Measurements from ENCODE around the gene SLC7A6.

The SLC7A6 gene

GRCh38 chr16:68331879-68332410 lies 67.6 kb downstream of the SLC7A6 start:
- DNase-seq (ENCODE audit: low read depth), result peak; percentile 74
- no peak overlapping the region for H3K4me3 ChIP-seq (ENCODE audit: low read depth, low read length)
- no peak for TF ChIP-seq CTCF (conservative IDR thresholded peaks at IDR 0.05; ENCODE audit: low read depth, low read length)

- DNase-seq (ENCODE audit: low read depth), result peak; percentile 90
- no peak for TF ChIP-seq CTCF (conservative IDR thresholded peaks at IDR 0.05; ENCODE audit: low read depth, low read length)
- no peak overlapping the region for H3K4me3 ChIP-seq (ENCODE audit: low read depth, low read length)
Observed at GRCh38 chr16:68332411-68333121, 68.2 kb downstream of the SLC7A6 start.

DNA sequence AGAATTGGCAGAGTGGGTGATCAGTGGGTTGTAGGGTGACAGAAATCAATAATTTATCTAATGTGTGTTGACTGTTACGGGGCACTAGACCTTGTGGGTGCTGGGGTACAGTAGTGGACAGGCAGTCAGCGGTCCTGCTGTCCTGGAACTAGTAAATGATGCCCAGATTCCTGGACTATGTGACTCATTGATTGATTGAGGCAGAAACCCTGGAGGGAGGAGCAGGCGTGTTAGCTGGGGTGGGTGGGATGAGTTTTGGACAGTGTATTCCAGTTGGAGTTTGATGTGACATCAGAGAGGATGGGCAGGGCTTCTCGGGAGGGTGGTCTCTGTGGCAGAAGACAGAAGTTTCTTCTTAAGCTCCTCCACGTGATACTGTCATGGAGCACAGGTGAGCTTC lies 70.8 kb downstream of the SLC7A6 start:
- no peak for TF ChIP-seq CTCF (conservative IDR thresholded peaks at IDR 0.05; ENCODE audit: low read depth, low read length)
- H3K4me3 ChIP-seq (ENCODE audit: low read depth, low read length), result no peak overlapping the region
- DNase-seq (ENCODE audit: low read depth), result no peak

DNA sequence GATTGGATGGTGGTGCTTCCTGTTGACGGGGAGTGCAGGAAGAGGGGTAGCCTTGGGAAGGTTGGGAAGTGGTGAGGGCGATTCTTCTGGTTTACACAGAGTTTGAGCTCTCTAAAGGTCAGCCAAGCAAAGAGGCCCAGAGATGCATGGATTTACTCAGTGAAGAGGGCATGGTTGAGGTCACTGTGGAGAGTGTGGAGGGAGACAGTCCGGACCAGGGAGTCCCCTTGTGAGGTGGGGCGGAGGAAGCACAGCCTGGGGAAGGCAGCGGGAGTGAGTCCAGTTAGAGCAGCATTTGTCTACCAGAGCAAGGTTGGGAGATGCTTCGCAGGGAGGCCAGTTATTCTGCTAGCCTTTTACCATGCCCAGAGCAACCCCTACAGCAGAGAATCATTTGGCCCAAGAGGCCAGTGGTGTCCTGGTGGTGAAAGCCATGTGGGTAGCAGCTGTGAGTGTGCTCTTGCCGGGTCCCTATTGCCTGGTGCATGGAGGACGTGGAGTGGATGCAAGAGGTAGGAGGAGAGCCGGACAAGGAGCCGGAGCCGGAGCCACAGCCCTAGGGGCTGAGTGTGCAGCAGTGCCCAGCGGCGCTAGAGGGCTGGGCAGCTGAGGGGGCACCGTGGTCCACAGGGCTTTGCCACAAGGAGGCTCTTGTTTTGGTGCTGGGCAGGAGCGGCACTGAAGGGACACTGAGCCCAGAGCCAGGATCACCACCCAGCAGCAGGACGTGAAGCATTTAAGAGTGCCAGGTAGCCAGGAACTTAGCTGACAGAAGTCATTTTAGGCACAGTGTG lies 74.2 kb downstream of the SLC7A6 start:
- DNase-seq (ENCODE audit: low read depth), result no peak
- no peak overlapping the region for H3K4me3 ChIP-seq (ENCODE audit: low read depth, low read length)
- no peak for TF ChIP-seq CTCF (conservative IDR thresholded peaks at IDR 0.05; ENCODE audit: low read depth, low read length)

GRCh38 chr16:68339214-68339613 lies 74.9 kb downstream of the SLC7A6 start:
- DNase-seq (ENCODE audit: low read depth), result no peak
- no peak for TF ChIP-seq CTCF (conservative IDR thresholded peaks at IDR 0.05; ENCODE audit: low read depth, low read length)
- H3K4me3 ChIP-seq (ENCODE audit: low read depth, low read length), result no peak overlapping the region

DNA sequence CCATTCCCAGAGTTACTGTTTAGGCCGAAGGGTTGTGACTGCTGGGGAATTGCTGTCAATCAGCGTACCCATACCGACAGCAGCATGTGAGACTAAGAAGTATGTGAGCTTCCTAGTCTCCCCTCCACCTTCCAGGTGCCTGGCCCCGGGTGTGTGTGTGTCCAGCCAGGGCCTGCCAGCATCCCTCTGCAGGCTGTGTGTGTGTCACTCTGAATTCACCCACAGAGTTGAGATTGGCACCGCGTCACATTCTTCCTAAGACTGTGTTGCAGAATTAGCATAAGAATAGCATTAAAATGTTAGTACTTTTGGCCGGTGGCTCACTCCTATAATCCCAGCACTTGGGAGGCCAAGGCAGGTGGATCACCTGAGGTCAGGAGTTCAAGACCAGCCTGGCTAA lies 78.3 kb downstream of the SLC7A6 start:
- TF ChIP-seq CTCF (conservative IDR thresholded peaks at IDR 0.05; ENCODE audit: low read depth, low read length), result no peak
- H3K4me3 ChIP-seq (ENCODE audit: low read depth, low read length), result no peak overlapping the region
- no peak for DNase-seq (ENCODE audit: low read depth)

All from choroid plexus epithelial cell (primary cell).